Brain pericyte (primary cell): ENCODE results near the gene MYRIP.

Source experiments
- DNase-seq: peaks from one replicate; pipeline ENCODE4 v3.0.0-alpha.2; 2012; ENCODE audit warnings: low read depth, low spot score

MYRIP gene

DNA sequence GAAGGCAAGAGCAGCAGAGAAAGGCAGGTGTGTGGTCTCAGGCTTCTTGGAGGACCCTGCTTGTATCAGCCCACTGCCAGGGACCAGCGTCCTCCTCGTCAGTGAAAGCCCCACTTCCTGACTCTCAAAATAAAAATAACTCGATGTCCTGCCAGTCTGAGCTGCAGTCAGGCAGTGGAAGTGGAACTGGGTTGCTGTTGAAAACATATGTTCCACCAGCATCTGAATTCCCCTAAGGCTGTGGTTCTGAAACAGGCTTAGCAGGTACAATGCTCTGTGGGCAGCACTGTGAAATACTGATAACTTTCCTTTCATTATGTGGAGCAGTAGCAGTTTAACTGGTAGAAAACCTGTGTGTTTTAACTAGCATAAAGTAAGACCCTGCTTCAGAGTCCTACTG is 378.5 kb downstream of the MYRIP start:
- no peak for DNase-seq

DNA sequence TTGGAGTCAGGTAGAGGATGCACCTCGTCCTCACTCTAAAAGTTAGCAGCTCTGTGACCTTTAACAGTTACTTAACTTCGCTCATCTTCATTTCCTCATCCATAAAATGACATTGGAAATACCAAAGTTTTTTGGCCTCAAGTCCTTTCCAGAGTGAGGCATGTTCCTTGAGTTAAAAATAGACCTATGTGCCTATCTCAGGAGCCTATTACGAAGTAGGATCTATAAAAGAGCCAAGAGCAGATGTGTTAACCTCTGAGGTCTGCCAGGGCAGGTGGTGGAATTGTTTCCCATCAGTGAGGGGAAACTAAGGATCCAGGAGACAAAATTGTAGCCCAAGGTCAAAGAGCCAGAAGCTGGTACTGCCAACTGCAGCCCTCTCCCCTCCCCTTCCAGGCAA is 379.7 kb downstream of the MYRIP start:
- DNase-seq: no peak

GRCh38 chr3:40190056-40190455 is 380.6 kb downstream of the MYRIP start:
- no peak for DNase-seq

- DNase-seq: no peak
These were observed 381.8 kb downstream of the MYRIP start for GRCh38 chr3:40191251-40191650.

- DNase-seq: peak; percentile 17
These were observed 382.5 kb downstream of the MYRIP start for GRCh38 chr3:40191850-40192448.

- no peak for DNase-seq
These were observed 383.2 kb downstream of the MYRIP start for GRCh38 chr3:40192628-40193027.

DNA sequence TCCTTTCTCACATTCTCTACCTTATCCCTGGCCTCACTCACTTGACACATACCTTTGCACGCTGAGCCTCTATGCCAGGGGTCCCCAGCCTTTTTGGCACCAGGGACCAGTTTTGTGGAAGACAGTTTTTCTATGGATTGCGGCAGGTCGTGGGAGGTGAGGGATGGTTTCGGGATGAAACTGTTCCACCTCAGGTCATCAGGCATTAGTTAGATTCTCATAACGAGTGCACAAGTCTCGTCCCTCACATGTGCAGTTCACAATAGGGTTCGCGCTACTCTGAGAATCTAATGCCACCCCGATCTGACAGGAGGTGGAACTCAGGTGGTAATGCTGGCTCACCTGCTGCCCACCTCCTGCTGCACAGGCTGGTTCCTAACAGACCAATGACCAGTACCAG is 387.6 kb downstream of the MYRIP start:
- no peak for DNase-seq

GRCh38 chr3:40200692-40201316 is 391.4 kb downstream of the MYRIP start:
- DNase-seq: no peak

GRCh38 chr3:40201770-40202169 is 392.4 kb downstream of the MYRIP start:
- DNase-seq: no peak

DNA sequence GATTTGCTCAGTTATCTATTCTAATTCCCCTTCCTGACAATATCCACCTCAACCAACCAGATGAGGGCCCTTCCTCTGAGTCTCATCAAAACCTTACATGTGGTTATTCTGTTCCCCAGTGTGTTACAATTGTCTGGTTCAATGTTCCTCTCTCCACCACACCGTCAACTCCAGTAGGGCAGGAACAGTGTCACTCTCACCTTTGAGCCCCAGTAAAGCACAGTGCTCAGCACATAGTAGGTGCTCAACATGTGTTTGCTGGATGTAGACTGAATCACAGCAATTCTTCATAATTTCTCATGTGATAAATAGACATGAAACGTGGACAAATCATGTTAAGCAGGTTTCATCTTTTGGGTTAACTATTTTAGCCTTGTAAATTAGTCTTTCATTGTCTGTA is 397.1 kb downstream of the MYRIP start:
- DNase-seq: no peak

GRCh38 chr3:40207796-40208195 is 398.4 kb downstream of the MYRIP start:
- DNase-seq: no peak

- DNase-seq: no peak
These were observed 398.8 kb downstream of the MYRIP start for GRCh38 chr3:40208251-40208650.

DNA sequence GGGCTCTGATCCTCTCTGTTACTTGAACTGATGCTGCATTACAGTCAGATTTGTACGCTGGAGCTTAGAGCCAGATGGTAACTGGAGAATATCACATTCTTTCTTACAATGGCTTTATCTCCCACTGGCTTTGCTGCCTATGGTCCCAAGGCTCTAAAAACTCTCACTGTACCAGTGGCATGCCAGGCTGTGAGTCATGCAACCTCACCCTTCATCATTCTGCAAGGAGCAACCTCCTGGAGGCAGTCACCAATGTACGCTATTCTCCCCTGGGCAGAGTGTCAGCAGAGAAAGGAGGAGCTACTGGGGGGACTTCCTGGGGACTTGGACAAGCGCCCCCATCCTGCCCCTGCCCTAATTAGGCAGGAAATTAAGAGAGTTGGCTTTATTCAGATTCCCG is 402.2 kb downstream of the MYRIP start:
- DNase-seq: no peak

DNA sequence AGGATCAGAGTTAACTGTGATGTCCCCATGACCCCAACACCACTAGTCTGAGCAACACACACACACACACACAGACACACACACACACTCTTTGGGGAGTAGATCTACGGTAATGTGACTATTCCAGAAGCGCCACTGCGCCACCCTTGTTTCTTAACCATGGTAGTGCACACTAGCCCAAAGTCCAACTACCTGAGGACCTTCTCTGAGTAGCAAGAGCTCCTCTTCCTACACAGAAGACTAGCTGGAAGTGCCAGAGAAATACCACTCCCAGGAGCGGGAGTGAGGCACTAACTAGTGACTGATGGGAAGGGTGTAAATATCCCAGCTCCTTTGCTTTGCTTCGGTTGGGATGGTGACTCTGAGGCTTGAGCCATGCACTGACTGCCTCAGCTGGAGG is 404.1 kb downstream of the MYRIP start:
- no peak for DNase-seq

DNA sequence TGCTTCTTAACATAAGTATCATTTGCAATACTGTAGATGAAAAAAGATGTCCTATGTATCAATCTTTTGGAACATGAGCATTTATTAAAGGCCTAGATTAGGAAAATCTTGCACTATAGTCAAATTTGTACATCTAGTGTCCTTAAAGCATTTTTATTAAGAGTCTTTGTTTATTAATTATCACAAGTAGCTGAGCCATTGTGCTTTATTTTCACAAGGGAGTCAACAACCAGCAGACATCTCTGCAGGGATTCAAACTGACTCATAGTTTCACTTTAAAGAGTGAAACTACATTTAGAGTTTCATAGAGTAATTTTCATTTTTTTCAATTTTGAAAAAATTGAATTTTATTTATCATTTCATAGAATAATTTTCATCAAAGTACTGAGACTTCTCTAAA is 405.6 kb downstream of the MYRIP start:
- no peak for DNase-seq

GRCh38 chr3:40216471-40216870 is 407.1 kb downstream of the MYRIP start:
- no peak for DNase-seq

GRCh38 chr3:40223856-40224255 is 414.4 kb downstream of the MYRIP start:
- no peak for DNase-seq

GRCh38 chr3:40224796-40225515 is 415.5 kb downstream of the MYRIP start:
- no peak for DNase-seq

DNA sequence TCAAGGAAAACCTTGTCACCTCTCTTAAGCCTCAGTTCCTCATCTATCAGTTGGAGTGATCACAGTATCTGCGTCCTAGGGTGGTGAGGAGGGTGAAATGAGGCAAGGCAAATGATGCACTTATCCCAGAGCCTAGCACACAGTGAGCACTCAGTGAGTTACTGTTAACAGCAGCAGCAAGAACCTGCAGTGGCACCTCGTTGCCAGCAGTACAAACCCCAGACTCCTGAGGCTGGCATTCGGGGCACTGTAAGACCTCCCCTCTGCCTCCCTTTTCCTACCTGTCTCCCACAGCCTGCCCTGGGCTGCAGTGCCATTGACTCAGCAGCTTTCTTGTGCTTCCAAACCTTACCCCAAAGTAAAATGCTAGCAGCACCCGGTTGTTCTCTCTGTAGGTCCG is 417.2 kb downstream of the MYRIP start:
- no peak for DNase-seq

GRCh38 chr3:40228792-40229350 is 419.5 kb downstream of the MYRIP start:
- DNase-seq: no peak

- no peak for DNase-seq
These were observed 420.0 kb downstream of the MYRIP start for GRCh38 chr3:40229386-40229785.

GRCh38 chr3:40229963-40230362 is 420.6 kb downstream of the MYRIP start:
- no peak for DNase-seq

DNA sequence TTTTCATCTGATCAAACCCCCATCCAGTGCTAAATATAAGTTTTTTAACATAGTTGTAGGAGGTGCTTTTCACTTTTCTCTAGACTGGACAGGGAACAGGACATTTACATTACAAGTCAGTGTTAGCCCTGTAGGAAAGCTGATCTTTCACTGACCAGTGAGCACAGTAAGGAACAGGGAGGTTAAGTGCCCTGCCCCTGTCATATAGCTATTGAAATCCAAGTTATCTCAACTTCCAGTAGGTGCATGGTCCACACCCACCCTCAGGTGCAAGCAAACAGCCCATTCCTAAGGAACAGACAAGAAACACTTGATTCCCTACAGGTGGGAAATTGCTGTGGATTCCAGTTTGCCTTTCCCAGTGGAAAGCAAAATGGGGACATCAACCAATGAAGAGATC is 421.0 kb downstream of the MYRIP start:
- no peak for DNase-seq
